T-helper 17 cell (primary cell): ENCODE measurements around the gene KEL. TPM values are rescaled to one million over a fixed set of nuclear protein-coding genes. Genes with fewer than 3 reads are reported as not detected.
A peak's percentile ranks its signal among the peaks of the same experiment; 100 is the strongest.

Experiments used
- ATAC-seq: fragments of 150-1000 bp; cut with Tn5 transposase; 2 replicates; pipeline ENCODE4 v1.10.0; 2021; ENCODE audit warnings: mild to moderate bottlenecking, moderate library complexity
- DNase-seq, 3 donors: peaks; one replicate each; pipeline versions ENCODE4 v3.0.0 to v3.0.0-alpha.2; 2020 to 2021
- H3K9me3 ChIP-seq: one replicate; pipeline ENCODE4 v1.7.0; 2013; ENCODE audit warnings: low read length, mild to moderate bottlenecking; ENCODE audit not compliant: control insufficient read depth, poor library complexity, severe bottlenecking
- H3K27ac Mint-ChIP-seq: one replicate; pipeline ENCODE4 v1.8.0; 2022; ENCODE audit warnings: mild to moderate bottlenecking, moderate library complexity, mixed read lengths
- H3K27me3 Mint-ChIP-seq: one replicate; pipeline ENCODE4 v1.8.0; 2022; ENCODE audit warnings: mixed read lengths
- H3K36me3 Mint-ChIP-seq: one replicate; pipeline ENCODE4 v1.8.0; 2022; ENCODE audit warnings: low read depth, mixed read lengths
- H3K4me1 Mint-ChIP-seq: one replicate; pipeline ENCODE4 v1.8.0; 2022; ENCODE audit warnings: mild to moderate bottlenecking, mixed read lengths
- H3K4me3 Mint-ChIP-seq: one replicate; pipeline ENCODE4 v1.8.0; 2022; ENCODE audit warnings: mild to moderate bottlenecking, moderate library complexity, mixed read lengths
- total RNA-seq, 4 donors: library from RNA in 2 of 4; stranded (reverse) in 2 of 4; gene quantifications; one replicate each; pipeline ENCODE4 v1.2.3 and lab custom pipeline; 2022 to 2026

Gene KEL, protein sequence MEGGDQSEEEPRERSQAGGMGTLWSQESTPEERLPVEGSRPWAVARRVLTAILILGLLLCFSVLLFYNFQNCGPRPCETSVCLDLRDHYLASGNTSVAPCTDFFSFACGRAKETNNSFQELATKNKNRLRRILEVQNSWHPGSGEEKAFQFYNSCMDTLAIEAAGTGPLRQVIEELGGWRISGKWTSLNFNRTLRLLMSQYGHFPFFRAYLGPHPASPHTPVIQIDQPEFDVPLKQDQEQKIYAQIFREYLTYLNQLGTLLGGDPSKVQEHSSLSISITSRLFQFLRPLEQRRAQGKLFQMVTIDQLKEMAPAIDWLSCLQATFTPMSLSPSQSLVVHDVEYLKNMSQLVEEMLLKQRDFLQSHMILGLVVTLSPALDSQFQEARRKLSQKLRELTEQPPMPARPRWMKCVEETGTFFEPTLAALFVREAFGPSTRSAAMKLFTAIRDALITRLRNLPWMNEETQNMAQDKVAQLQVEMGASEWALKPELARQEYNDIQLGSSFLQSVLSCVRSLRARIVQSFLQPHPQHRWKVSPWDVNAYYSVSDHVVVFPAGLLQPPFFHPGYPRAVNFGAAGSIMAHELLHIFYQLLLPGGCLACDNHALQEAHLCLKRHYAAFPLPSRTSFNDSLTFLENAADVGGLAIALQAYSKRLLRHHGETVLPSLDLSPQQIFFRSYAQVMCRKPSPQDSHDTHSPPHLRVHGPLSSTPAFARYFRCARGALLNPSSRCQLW
- 1 to 10 TPM in 1 of 2 donors, under 1 TPM in 1; 0.52 to 3.3 TPM for total RNA-seq
- 0.12 to 0.45 reads per million in 2 donors for total RNA-seq (lab: John Stamatoyannopoulos, UW)

- Mint-ChIP-seq H3K4me1 (no peaks in the 10 kb centered on the region), H3K27me3 (peaks cover 63% of the 10 kb centered on the region), H3K4me3 (no peak within 1 kb of the TSS), H3K27ac (no peak within 1 kb of the TSS), H3K36me3 (peaks cover 12% of the 10 kb centered on the region)
- H3K9me3 ChIP-seq, result no peaks in the 10 kb centered on the region
- no peak for DNase-seq
- no peak for ATAC-seq
Measured at GRCh38 chr7:142961973-142962926, at the start of gene KEL. Gene KEL (minus strand): TSS chr7:142962363. CDS start chr7:142962206, 157 bp downstream.

DNA sequence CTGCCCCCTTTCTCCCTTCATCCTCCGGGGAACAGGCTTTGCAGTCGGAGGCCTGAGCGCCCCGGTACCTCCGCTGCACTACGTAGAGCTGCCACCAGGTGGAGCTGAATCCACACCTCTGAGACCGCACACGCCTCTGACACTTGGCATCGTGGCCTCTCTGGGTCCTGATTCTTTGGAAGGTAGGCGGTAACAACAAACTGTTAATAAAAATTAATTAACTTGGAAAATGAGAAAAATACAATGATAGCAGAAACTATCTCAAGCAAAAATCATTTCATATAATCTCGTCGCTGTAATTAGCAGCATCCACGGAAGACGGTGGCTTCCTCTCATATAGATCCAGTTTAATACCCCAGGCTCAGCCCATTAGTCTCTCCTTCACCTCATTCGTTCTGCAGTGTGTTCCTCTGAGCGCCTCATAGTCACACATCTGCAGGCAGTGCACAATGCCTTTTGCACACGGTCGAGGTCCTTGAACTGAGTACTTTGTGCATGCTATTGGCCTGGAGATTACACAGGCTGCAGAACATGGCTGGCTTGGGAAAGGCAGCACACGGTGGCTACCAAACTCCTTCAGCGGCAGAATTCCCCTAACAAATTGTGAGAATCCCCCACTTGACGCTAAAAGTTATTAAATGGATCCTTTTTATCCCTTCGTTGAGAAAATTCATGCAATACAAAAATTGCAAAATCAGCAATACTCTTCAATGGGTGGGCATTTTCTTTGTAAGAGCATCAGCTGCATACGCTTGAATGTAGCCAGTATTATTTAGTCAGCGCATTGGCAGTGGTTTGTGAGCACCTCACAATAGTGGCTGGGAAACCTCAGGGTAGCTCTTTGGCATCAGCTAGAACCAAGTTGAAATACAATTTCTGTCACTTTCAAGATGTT, 46.1 kb upstream of the KEL start:
- peak; percentile 95 for ATAC-seq
- peaks cover 23% of the 10 kb centered on the region for H3K27me3 Mint-ChIP-seq
- peaks cover 4% of the 10 kb centered on the region for H3K36me3 Mint-ChIP-seq
- H3K27ac Mint-ChIP-seq, result peak overlapping the region; percentile 59
- no peak overlapping the region for H3K4me3 Mint-ChIP-seq
- no peaks in the 10 kb centered on the region for H3K9me3 ChIP-seq
- H3K4me1 Mint-ChIP-seq, result peaks cover 7% of the 10 kb centered on the region
- DNase-seq, result peak; percentile 60 to 80 (median 64)

- ATAC-seq (no peak), DNase-seq (no peak)
- Mint-ChIP-seq H3K4me3 (no peak overlapping the region), H3K27me3 (peaks cover 16% of the 10 kb centered on the region), H3K36me3 (peaks cover 4% of the 10 kb centered on the region), H3K4me1 (peaks cover 10% of the 10 kb centered on the region), H3K27ac (no peak overlapping the region)
- no peaks in the 10 kb centered on the region for H3K9me3 ChIP-seq
Measured at GRCh38 chr7:143005632-143006260, 43.6 kb upstream of the KEL start.

DNA sequence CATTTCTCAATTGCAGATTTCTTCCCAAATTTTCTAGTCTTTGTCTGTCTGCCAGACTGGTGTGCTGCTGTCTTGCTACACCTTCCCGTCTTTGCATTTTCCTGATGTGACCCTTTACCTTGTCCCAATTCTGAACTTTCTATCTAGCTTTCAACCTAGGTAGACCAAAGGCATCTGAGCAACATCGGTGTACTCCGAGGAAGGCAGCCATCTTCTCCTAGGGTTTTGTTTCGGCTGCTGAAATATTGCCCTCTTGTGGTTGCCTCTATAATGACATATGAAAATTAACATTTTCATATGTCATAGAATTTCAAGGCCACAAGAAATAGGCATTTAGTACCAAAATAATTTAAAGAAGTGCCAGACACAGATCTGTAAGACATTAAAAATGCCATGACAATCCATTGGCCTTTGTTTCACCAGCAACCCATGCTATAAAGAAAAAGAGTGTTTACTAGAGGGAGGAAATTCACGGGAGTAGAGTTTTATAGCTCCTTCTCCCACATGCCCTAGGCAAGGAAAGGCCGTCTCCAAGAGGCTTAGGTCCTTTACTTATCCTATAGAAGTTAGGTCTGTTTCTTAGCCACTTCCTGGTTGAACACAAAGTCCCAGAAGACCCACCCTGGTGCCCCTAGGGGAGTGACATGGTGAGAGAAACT, 41.4 kb upstream of the KEL start:
- Mint-ChIP-seq H3K27me3 (peaks cover 12% of the 10 kb centered on the region), H3K4me1 (peaks cover 10% of the 10 kb centered on the region), H3K27ac (peak overlapping the region; percentile 4), H3K36me3 (peaks cover 2% of the 10 kb centered on the region), H3K4me3 (peak overlapping the region; percentile 82)
- peak in 1 of 3 donors; percentile 17 for DNase-seq
- H3K9me3 ChIP-seq, result no peaks in the 10 kb centered on the region
- peak; percentile 81 for ATAC-seq

DNA sequence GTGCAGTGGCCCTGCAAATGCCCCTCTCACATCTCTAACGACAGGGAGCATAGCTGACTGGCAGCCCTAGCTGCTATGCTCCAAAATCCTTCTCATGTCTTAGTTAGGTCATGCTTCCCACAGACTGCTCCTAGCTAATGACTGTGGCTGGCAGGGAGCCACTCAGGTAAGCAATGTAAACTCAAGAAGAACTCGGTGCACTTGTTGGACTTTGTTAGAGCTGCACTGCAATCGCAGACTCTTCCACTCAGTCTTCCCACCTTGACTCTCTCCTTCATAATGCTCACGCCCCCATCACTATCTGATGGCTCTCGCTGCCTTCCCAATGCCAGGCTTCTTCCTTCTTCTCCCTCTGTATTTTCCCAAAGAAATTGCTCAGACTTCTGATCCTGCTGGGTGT, 40.7 kb upstream of the KEL start:
- H3K27ac Mint-ChIP-seq, result peak overlapping the region; percentile 4

GRCh38 chr7:143002106-143002505, 39.9 kb upstream of the KEL start:
- no peak for ATAC-seq
- Mint-ChIP-seq H3K36me3 (no peaks in the 10 kb centered on the region), H3K27ac (no peak overlapping the region), H3K4me3 (no peak overlapping the region), H3K4me1 (peaks cover 7% of the 10 kb centered on the region), H3K27me3 (peaks cover 5% of the 10 kb centered on the region)
- DNase-seq, result no peak
- no peaks in the 10 kb centered on the region for H3K9me3 ChIP-seq

More for the DNA sequence above, 40.7 kb upstream of the KEL start:
- H3K4me3 Mint-ChIP-seq, result peak overlapping the region; percentile 82
- peaks cover 9% of the 10 kb centered on the region for H3K4me1 Mint-ChIP-seq
- peaks cover 1% of the 10 kb centered on the region for H3K36me3 Mint-ChIP-seq
- ATAC-seq (no peak), DNase-seq (no peak)
- no peaks in the 10 kb centered on the region for H3K9me3 ChIP-seq
- H3K27me3 Mint-ChIP-seq, result peaks cover 9% of the 10 kb centered on the region

- no peaks in the 10 kb centered on the region for H3K9me3 ChIP-seq
- peaks cover 5% of the 10 kb centered on the region for H3K27me3 Mint-ChIP-seq
- H3K36me3 Mint-ChIP-seq, result no peaks in the 10 kb centered on the region
- ATAC-seq (no peak), DNase-seq (no peak)
- H3K27ac Mint-ChIP-seq, result no peak overlapping the region
- H3K4me3 Mint-ChIP-seq, result no peak overlapping the region
- H3K4me1 Mint-ChIP-seq, result peaks cover 7% of the 10 kb centered on the region
Measured at GRCh38 chr7:143000648-143001047, 38.5 kb upstream of the KEL start.

GRCh38 chr7:142999793-143000192, 37.6 kb upstream of the KEL start:
- no peaks in the 10 kb centered on the region for H3K9me3 ChIP-seq
- peaks cover 7% of the 10 kb centered on the region for H3K4me1 Mint-ChIP-seq
- ATAC-seq (no peak), DNase-seq (no peak)
- H3K27me3 Mint-ChIP-seq, result peaks cover 1% of the 10 kb centered on the region
- H3K4me3 Mint-ChIP-seq, result no peak overlapping the region
- H3K36me3 Mint-ChIP-seq, result no peaks in the 10 kb centered on the region
- no peak overlapping the region for H3K27ac Mint-ChIP-seq

DNA sequence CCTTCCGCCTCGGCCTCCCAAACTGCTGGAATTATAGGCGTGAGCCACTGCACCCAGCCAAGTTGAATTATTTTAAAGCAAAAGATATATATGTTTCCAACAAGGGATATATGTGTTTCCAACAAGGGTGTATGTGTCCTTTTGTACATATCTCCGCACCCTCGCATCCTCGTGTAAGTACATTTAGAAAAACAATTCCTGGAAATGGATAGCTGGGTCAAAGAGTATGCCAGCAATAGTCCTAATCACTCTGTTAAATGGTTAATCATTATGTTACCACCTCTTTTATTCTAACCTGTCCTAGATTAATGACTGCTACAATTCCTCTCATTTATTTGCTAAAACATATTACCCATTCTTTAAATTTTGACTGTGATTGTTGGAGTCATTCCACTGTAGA, 36.8 kb upstream of the KEL start:
- no peak for DNase-seq
- Mint-ChIP-seq H3K27ac (no peak overlapping the region), H3K27me3 (no peaks in the 10 kb centered on the region), H3K4me1 (peaks cover 7% of the 10 kb centered on the region), H3K36me3 (no peaks in the 10 kb centered on the region), H3K4me3 (peak overlapping the region; percentile 19)
- ATAC-seq, result no peak
- H3K9me3 ChIP-seq, result no peaks in the 10 kb centered on the region

DNA sequence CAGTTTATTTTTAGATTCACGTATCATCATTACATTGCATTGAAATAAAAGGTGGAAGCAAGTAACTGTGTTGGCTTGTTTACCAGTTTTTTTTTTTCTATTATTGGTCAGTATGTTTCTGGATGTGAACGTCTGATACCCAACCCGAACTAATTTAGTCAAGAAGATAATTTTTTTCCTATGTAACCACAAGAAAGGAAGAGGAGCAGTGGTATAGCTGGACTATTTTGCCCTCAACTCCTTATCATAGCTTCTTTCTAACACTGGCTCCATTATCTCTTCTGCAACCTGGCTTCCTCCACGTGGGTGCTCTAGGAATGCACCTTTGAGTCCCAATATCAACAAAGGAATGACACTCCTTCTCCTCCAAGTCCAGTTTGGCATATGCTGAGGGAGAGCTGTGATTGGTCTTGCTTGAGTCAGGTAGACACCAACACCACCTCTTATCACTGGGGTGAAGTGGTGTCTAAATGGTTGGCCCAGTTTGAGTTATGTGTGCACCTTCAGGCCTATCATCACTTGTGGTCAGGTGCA, 35.4 kb upstream of the KEL start:
- Mint-ChIP-seq H3K4me1 (peaks cover 2% of the 10 kb centered on the region), H3K4me3 (no peak overlapping the region), H3K27me3 (peaks cover 3% of the 10 kb centered on the region), H3K27ac (no peak overlapping the region), H3K36me3 (no peaks in the 10 kb centered on the region)
- no peak for ATAC-seq
- H3K9me3 ChIP-seq, result no peaks in the 10 kb centered on the region
- no peak for DNase-seq

GRCh38 chr7:142992427-142992826, 30.3 kb upstream of the KEL start:
- Mint-ChIP-seq H3K27ac (peak overlapping the region; percentile 46), H3K4me1 (no peaks in the 10 kb centered on the region)

More at GRCh38 chr7:142992427-142992826, 30.3 kb upstream of the KEL start:
- Mint-ChIP-seq H3K4me3 (no peak overlapping the region), H3K27me3 (peaks cover 20% of the 10 kb centered on the region), H3K36me3 (peaks cover 1% of the 10 kb centered on the region)
- no peak for DNase-seq
- no peak for ATAC-seq
- H3K9me3 ChIP-seq, result no peaks in the 10 kb centered on the region
